ENCODE data around the gene RFXANK.

Gene RFXANK

GRCh38 chr19:19176950-19177349 is 15.1 kb upstream of the RFXANK start:
- TF ChIP-seq EZH2phosphoT487 (IDR thresholded peaks at IDR 0.05; ENCODE audit: borderline replicate concordance): no peak
- TF ChIP-seq, protein P1, sequence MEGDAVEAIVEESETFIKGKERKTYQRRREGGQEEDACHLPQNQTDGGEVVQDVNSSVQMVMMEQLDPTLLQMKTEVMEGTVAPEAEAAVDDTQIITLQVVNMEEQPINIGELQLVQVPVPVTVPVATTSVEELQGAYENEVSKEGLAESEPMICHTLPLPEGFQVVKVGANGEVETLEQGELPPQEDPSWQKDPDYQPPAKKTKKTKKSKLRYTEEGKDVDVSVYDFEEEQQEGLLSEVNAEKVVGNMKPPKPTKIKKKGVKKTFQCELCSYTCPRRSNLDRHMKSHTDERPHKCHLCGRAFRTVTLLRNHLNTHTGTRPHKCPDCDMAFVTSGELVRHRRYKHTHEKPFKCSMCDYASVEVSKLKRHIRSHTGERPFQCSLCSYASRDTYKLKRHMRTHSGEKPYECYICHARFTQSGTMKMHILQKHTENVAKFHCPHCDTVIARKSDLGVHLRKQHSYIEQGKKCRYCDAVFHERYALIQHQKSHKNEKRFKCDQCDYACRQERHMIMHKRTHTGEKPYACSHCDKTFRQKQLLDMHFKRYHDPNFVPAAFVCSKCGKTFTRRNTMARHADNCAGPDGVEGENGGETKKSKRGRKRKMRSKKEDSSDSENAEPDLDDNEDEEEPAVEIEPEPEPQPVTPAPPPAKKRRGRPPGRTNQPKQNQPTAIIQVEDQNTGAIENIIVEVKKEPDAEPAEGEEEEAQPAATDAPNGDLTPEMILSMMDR (conservative IDR thresholded peaks at IDR 0.05; ENCODE audit: low read length): no peak
- no peaks in the 10 kb centered on the region for H3K79me2 ChIP-seq (ENCODE audit: insufficient read depth, low read length)
- no peak overlapping the region for H2AFZ ChIP-seq (ENCODE audit: low read length)

DNA sequence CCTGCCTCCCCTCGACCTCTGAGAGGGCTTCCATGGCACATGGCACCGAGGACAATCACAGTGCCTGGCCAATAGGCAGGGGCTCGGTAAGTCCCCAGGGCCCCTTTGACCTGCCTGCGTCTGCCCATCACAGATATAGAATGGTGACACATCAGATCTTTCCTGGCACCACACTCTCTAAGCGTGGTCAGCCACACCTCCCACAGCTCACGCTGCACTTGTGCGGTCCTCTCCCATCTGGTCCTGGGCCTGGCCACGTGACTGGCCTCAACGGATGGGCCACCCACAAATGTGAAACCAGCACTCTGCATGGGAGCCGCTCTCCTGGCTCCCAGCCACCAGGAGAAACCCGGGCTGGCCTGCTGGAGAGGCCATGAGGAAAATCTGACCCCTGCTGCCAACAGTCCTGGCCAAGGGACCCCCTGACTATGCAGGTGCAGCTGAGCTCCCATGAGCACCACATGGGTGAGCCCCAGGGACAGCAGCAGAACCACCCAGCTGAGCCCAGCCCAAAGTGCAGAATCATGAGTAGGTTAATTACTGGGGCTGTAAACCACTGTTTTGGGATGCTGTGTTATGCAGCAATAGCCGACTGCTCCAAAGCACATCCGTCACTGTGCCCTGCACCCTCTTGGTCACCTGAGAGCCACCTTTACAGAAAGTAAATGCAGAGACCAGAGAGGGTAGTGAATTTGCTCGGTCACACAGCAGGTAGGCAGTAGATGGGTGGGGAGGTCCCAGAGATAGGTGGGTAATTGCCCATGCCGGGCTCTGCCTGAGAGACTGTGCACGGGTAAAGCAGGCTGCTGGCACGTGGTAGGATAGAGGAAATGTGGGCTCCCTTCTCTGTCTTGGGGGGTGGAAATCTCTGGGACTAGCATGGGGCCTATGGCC is 12.3 kb upstream of the RFXANK start:
- no peaks in the 10 kb centered on the region for H3K27me3 ChIP-seq (ENCODE audit: insufficient read depth, low read length, poor library complexity, severe bottlenecking)
- H3K79me2 ChIP-seq (ENCODE audit: insufficient read depth, low read length): no peaks in the 10 kb centered on the region
- no peak overlapping the region for H3K9ac ChIP-seq (ENCODE audit: low read depth, low read length, poor library complexity, severe bottlenecking)
- H3F3A ChIP-seq (ENCODE audit: low read depth): no peaks in the 10 kb centered on the region
- H3K9me3 ChIP-seq (ENCODE audit: insufficient read depth, low read depth, low read length): no peaks in the 10 kb centered on the region
- no peak overlapping the region for H2AFZ ChIP-seq (ENCODE audit: low read length)
- no peak overlapping the region for H3K4me2 ChIP-seq (ENCODE audit: low read depth, low read length, poor library complexity, severe bottlenecking)
- no peak overlapping the region for H3K4me3 ChIP-seq (ENCODE audit: low read length, poor library complexity, severe bottlenecking)
- TF ChIP-seq, protein P1 (conservative IDR thresholded peaks at IDR 0.05; ENCODE audit: low read length): no peak
- no peak for TF ChIP-seq EZH2phosphoT487 (IDR thresholded peaks at IDR 0.05; ENCODE audit: borderline replicate concordance)
- H4K20me1 ChIP-seq (ENCODE audit: insufficient read depth, low read length, poor library complexity, severe bottlenecking): no peaks in the 10 kb centered on the region
- H3K4me1 ChIP-seq (ENCODE audit: insufficient read depth, low read length, poor library complexity, severe bottlenecking): no peaks in the 10 kb centered on the region
- peaks cover 8% of the 10 kb centered on the region; the same call in 1 of the 2 replicates for H3K36me3 ChIP-seq (ENCODE audit: insufficient read depth, low read length)
- no peaks in the 10 kb centered on the region for H3K9me2 ChIP-seq (replicated peaks; ENCODE audit: low read depth, low read length)

More at GRCh38 chr19:19176950-19177349, 15.1 kb upstream of the RFXANK start:
- Histone ChIP-seq H3K9me2 (replicated peaks; ENCODE audit: low read depth, low read length) (no peaks in the 10 kb centered on the region), H3K4me1 (ENCODE audit: insufficient read depth, low read length, poor library complexity, severe bottlenecking) (no peaks in the 10 kb centered on the region), H3K4me2 (ENCODE audit: low read depth, low read length, poor library complexity, severe bottlenecking) (no peak overlapping the region), H3F3A (ENCODE audit: low read depth) (no peaks in the 10 kb centered on the region), H3K27me3 (ENCODE audit: insufficient read depth, low read length, poor library complexity, severe bottlenecking) (no peaks in the 10 kb centered on the region), H4K20me1 (ENCODE audit: insufficient read depth, low read length, poor library complexity, severe bottlenecking) (no peaks in the 10 kb centered on the region), H3K36me3 (ENCODE audit: insufficient read depth, low read length) (peaks cover 8% of the 10 kb centered on the region; the same call in 1 of the 2 replicates), H3K9ac (ENCODE audit: low read depth, low read length, poor library complexity, severe bottlenecking) (no peak overlapping the region), H3K4me3 (ENCODE audit: low read length, poor library complexity, severe bottlenecking) (no peak overlapping the region), H3K9me3 (ENCODE audit: insufficient read depth, low read depth, low read length) (no peaks in the 10 kb centered on the region)

DNA sequence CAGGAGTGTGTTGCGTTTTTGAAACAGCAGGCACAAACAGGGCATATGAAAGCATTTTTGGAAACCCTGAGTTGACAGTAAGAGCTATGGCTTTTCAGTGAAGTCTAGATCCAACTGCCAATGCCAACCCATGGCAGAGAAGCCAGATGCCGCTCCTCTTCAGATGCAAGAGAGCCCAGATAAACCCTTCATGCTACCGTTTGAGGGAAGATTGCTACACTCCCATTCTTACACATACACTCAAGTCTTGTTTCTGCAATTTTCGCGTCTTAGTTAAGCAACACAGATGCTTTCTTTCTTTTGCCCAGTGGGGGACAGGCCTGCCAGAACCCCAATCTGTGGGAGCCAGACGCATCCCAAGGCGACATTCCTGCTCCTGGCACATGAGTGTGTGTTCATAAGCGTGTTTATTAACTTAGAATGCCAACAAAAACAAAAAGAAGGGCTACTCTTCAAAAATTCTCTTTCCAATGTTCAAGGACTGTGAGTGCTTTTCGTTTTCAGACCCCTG is 10.5 kb upstream of the RFXANK start:
- H3K27me3 ChIP-seq (ENCODE audit: insufficient read depth, low read length, poor library complexity, severe bottlenecking): no peaks in the 10 kb centered on the region
- H3K9me2 ChIP-seq (replicated peaks; ENCODE audit: low read depth, low read length): no peaks in the 10 kb centered on the region
- H3K4me3 ChIP-seq (ENCODE audit: low read length, poor library complexity, severe bottlenecking): no peak overlapping the region
- no peaks in the 10 kb centered on the region for H3F3A ChIP-seq (ENCODE audit: low read depth)
- no peaks in the 10 kb centered on the region for H3K9me3 ChIP-seq (ENCODE audit: insufficient read depth, low read depth, low read length)
- no peaks in the 10 kb centered on the region for H4K20me1 ChIP-seq (ENCODE audit: insufficient read depth, low read length, poor library complexity, severe bottlenecking)
- peaks cover 8% of the 10 kb centered on the region; the same call in 1 of the 2 replicates for H3K36me3 ChIP-seq (ENCODE audit: insufficient read depth, low read length)
- no peak overlapping the region for H3K9ac ChIP-seq (ENCODE audit: low read depth, low read length, poor library complexity, severe bottlenecking)
- H2AFZ ChIP-seq (ENCODE audit: low read length): no peak overlapping the region
- TF ChIP-seq EZH2phosphoT487 (IDR thresholded peaks at IDR 0.05; ENCODE audit: borderline replicate concordance): no peak
- TF ChIP-seq, protein P1 (conservative IDR thresholded peaks at IDR 0.05; ENCODE audit: low read length): no peak
- no peak overlapping the region for H3K4me2 ChIP-seq (ENCODE audit: low read depth, low read length, poor library complexity, severe bottlenecking)
- H3K79me2 ChIP-seq (ENCODE audit: insufficient read depth, low read length): no peaks in the 10 kb centered on the region
- H3K4me1 ChIP-seq (ENCODE audit: insufficient read depth, low read length, poor library complexity, severe bottlenecking): no peaks in the 10 kb centered on the region

Data from Loucy (cell line).